HG03354 (cell line): ENCODE measurements around the gene JAK1.
"Not testable (repeated sequence)": the region's sequence is repeated elsewhere in the genome, so short reads cannot be mapped to it uniquely, and the experiment has no call there.

Experiments used
- ATAC-seq: cut with Tn5 transposase; IDR thresholded peaks from one replicate; pipeline ENCODE4 v1.9.1; 2021; ENCODE audit warnings: mild to moderate bottlenecking; ENCODE audit not compliant: unreplicated experiment, poor library complexity, severe bottlenecking

JAK1 gene

DNA sequence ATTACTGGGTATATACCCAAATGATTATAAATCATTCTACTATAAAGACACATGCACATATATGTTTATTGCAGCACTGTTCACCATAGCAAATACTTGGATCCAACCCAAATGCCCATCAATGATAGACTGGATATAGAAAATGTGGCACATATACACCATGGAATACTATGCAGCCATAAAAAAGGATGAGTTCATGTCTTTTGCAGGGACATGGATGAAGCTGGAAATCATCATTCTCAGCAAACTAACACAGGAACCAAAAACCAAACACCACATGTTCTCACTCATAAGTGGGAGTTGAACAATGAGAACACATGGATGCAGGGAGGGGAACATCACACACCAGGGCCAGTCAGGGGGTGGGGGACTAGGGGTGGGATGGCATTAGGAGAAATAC, 35.7 kb downstream of the JAK1 start:
- not testable (repeated sequence) for ATAC-seq

DNA sequence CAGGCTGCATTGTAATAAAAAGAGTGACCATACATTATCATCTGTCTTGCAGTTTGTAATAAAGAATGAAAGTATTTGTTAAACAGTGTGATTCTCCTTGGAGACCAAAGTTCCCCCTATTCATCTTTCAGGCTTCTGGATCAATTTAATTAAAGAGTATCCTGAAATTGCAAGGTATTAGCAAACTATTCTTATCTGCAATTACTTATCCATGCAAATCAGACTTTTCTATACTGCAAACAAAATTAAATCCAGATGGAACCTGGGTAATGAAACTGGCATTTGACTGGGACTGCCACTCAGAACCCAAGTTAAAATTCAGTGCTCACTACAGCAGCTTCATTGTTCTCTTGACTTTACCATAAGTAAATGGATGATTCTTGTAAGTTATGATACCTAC, 37.1 kb downstream of the JAK1 start:
- no peak for ATAC-seq

DNA sequence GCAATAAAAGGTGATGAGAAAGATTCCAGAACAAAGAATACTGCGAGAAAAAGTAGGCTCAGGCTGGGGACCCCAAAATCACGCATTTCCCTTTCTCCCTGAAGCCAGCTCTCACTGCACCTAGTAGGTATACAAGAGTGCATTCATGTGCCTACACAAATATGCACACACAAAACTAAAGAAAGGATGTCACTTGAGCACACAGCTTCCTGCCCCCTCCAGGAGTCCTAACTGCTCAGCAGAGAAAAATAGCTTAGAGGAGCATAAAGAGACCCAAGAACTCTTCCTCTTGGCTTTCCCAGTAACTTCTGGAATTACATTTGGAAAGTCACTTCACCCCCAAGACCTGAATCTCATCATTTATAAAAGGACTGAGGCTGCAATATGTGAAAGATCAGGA, 38.0 kb downstream of the JAK1 start:
- no peak for ATAC-seq

DNA sequence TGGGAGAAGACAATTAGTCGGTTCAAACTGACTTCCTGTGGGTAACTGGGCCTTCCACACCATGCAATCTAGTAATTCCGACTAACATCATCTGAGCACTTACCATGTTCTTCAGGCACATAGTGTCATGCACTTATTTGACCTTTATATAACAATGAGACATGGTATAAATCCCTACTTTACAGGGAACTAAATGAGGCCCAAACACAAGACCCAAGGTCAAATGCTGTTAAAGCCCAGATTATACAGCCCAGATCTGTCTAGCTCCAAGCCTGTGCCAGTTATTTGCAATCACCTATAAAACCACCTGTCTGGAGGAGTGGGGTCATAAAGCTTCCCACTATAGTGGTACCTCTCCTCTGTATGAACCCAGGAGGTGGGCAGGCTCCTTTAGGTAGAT, 40.8 kb downstream of the JAK1 start:
- no peak for ATAC-seq

DNA sequence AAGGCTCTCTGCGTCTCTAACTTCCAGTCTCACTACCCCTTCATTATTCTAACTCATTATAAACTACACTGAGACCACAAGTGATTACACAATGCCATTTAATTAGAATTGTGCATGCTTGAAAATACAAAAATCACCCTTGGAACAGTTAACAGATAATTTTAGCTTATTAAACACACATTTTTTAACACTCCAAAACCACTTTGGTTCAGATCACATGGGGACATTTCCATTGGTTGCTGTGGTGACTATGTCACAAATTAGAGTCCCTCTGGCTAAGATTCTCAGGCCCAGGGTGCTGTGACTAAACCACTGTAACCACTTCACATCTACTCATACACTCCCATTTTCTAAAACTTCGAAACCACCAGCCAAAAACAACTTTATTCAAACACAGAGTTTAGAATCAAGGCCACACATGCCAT, 43.0 kb downstream of the JAK1 start:
- no peak for ATAC-seq

DNA sequence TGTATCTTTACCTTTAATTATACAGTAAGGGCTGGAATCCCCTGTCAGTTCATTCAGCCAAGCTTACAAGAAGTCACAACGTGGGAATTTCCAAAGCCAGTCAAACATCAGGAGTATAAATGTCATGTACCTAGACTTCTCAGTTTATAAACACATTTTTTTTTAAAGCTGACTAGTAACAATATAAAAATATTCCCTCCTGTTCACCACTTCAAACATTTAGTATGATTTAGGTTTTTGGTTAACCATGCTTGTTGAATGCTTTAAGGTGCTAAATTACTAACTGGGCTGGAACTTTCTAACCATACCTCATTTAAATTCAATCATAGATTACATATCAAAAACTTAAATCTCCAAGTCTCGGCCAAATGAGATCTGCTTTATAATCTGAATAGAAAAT, 44.0 kb downstream of the JAK1 start:
- no peak for ATAC-seq

DNA sequence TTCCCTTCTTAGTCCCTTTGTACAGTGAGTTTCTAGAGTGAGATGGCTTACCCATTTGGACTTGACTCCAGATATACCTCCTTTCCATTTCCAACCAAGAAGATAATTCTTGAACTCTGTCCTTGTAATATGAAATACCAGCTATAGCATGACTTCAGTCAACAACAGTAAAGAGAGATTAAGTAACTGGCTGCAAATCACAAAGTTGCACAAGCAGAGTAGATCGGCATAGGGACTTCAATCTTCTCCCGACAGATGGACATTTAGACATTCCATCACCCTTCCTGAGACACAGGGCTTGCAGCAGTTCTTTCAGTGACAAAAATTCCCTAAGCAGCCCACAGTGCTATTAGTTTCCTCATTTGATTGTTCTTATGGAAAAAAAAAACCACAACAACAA, 44.6 kb downstream of the JAK1 start:
- no peak for ATAC-seq

DNA sequence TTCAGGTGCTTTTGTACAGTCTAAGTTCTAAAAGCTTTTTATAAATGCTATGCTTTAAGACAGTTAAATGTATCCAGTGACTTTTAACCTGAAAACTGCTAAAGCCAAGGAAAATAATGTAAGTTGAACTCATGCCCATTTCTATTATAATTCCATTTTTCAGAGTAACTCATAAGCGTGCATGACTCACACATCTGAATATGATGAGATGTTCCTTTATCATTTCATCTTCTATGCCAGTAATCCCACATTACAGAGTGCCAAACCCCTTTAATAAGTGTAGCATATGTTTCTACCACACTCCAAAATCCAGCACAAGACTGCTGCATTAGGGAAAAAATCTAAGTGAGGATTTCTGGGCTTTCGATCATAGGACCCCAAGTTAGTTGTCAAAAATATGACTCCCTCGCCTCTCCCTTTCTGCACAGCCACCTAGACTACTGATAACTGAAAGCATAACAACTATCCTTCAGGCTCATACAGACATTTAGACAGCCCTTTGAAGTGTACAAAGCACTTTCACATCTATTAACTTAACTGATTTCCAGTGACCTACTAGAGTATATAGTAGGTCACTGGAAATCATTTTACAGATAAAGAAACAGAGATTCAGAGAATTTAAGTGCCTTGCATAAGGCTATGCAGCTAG, 45.3 kb downstream of the JAK1 start:
- ATAC-seq = no peak

DNA sequence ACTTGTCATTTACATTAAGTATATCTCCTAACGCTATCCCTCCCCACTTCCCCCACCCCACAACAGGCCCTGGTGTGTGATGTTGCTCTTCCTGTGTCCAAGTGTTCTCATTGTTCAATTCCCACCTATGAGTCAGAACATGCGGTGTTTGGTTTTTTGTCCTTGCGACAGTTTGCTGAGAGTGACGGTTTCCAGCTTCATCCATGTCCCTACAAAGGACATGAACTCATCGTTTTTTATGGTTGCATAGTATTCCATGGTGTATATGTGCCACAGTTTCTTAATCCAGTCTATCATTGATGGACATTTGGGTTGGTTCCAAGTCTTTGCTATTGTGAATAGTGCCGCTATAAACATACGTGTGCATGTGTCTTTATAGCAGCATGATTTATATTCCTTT, 47.2 kb downstream of the JAK1 start:
- not testable (repeated sequence) for ATAC-seq

DNA sequence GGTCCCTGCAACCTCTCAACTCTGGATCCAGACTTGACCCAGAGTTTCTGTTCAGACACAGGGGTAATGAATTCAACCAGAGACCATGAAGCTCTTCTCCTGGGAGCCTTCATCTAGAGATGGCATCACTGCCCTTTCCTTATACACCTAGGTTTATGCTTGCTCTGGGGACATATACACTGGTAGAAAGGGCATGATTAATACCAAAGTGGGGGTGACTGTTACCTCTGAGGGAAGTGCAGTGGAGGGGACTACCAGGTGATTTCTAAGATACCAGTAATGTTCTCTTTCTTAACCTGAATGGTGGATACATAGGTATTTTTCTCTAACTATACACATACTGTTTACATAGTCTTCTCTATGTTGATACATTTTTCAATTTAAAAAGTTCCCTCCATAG, 48.4 kb downstream of the JAK1 start:
- ATAC-seq = no peak

DNA sequence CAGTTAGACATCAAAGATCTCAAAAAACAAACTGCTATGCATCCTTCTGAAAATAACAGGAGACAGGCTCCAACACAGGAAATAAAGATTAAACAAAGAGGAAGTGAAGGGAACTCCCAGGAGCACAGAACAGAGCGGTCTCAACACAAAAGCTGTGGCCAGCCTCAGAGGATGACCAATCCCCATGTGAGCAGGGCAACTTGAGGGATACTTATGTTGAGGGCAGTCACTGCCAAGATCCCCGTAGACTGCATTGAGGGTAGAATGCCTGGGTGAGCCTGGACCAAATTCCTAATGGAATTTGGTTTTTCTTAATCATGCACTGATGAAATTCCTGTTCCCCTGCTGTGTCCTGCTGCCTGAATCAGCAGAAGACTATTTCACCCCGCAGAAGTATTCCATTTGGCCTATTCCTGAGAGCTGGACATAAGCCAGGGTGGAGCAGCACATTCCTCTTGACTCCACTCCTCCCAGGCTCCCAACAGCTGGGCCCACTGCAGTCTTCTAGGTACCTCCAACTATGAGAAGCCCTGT, 49.0 kb downstream of the JAK1 start:
- ATAC-seq = no peak

DNA sequence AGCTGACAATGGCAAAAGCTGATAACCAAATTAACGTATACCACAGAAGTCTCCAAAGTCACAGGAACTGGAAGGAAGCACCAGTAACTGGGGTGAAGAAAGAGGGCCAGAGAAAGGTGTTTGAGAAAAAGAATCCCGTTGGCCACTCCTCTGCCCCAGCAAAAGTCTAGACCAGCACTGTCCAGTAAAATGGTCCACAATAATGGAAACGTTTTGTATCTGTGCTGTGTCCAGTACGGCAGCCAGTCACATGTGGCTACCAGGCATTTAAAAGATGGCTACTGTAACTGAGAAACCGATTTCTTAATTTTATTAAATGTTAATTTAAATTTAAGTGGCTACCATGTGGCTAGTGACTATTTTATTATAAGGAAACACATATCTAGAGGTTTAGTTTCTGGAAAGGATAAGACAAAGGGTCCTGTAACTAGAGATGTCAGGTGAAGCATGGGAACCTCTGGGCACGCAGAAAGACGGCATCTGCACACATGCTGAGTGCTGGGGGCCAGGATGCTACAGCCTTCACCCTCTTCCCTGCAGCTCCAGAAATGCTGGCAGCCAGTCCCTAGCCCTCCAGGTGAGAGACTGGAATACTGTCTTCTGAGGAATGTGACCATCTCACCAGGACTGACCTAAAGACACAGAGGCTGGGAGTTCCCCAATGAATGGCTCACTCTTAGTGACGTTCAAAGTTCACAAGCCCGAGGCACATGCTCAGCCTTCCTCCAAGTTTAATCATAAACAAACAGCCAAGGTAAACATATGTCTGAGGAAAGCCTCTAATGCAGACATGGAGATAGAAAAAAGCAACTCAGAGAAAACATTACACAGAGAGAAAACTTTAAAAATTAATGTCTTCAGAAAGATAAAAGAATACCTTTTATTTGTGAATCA, 50.7 kb downstream of the JAK1 start:
- no peak for ATAC-seq

DNA sequence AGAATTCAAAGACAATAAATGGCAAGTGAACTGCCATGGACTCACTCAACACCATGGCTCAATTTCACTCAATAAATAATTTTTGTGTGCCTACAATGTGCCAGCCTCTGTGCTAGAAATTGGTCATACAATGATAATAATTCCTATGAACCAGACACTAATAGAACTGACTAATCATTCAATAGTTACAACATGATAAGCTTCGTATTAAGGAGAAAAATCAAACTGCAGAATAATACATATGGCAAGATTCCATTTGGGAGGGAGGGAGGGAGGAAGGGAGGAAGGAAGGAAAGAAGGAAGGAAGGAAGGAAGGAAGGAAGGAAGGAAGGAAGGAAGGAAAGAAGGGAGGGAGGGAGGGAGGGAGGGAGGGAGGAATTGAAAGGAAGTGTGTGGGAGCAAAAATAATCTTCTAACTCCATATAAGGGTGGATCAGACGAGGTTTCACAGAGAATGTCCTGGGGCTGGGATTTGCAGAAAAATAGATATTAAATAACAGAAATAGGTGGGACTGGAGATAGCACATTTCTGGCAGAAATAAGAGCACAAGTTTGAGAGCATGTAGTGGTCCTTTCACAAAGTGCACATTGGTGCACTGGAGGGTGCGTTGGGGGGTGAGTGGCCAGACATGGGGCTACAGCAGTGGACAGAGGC, 52.9 kb downstream of the JAK1 start:
- ATAC-seq = no peak

DNA sequence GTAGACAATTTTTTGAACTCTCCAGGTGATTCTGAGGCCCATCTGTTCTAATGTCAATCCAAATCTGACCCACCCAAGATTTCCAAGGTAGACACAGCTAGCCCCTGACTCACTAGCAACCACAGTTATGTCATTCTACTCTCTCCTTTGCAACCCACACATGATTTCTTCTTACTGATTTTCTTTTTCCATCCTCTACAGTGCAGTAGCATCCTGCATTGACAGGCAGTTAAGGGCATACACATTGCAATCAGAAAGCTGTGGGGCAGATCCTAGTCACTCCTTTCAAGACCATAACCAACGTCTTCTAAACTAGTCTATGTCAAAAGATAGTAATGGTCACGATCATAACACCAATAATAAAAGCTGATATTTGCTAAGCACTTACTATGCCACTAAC, 54.2 kb downstream of the JAK1 start:
- ATAC-seq = no peak

DNA sequence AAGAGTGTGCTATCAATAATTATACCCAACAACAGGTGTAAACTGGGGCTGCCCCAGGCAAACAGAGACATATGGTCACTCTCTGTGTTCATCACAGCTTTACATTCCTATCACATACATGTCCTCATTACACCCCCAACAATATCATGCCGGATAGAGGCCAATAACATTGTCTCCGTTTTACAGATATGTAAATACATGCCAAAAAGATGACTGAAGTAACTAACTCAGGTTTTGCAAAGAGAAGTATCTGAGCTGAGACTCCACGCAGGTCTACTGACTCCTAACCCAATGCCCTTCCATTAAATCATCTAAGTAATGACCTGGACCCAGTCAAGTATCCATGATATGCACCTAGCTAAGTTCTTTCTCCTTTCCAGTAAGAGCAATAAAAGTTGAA, 55.0 kb downstream of the JAK1 start:
- ATAC-seq = no peak

DNA sequence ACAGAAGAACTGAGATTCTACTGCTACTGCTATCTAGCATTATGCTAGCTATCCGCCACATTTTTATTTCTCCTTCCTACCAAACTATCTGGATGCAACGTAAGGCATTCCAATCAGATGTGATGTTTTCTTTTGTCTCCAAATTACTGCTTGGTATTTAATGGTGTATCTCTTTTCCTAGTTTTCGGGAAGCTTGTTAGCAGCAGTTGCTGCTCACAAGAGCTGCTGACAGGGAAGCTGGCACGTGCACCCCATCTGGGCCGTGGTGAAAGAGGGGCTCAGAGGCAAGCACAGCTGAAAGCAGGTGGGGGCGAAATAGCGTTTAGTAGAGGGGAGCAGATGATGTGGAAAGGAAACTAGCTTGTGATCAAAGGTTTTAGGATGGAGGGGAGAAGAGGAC, 57.3 kb downstream of the JAK1 start:
- ATAC-seq = no peak

DNA sequence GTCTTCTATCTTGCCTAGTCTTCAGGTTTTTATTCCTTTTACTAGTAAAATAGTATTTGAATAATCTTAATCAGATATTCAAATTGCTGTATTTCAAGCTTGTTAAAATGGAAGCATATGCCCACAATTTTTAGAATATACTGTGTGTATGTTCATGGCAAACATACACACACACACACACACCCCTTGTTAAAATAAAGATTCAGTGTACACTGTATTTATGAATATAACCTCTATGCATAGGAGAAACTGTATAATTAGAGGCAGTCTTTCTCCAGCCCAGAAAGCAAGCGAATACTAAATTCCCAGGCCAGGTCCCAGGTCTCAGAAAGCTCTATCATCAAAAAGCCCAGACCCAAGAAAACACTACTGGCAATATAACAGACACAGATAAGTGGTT, 57.8 kb downstream of the JAK1 start:
- no peak for ATAC-seq

DNA sequence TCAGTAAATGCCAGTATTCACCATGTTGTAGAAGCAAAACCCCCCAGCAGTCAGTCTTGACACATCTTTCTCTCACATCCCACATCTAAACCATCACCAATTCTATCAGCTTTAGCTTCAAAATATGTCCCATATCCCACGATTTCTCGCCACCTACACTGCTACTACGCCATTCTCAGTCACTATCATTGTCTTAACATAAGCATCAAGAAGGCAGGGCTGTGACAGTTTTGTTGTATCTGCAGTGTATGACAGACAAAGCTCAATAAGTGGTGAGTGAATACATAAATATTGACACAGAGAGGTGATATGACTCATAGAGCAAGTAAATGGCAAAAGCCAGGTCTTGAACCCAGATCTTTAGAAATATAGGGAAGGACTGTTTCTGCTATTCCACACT, 59.9 kb downstream of the JAK1 start:
- no peak for ATAC-seq

DNA sequence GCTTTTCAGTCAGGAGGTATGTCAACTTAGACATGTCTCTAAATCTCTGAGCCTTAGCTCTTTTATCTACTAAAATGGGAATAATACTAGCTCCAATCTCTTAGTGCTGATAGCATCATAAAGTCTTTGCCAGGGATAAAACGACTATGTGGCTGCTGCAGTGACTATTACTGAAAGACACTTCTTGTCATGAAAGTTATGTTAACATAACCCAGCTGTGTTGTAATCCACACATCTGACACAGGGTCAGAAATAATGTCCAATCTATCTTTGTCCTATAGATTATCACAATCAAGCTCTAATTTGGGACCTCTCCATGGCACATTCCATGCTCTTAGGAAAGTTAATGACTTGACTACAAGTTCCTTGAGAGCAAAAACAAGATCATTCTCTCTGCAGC, 62.8 kb downstream of the JAK1 start:
- ATAC-seq = no peak

DNA sequence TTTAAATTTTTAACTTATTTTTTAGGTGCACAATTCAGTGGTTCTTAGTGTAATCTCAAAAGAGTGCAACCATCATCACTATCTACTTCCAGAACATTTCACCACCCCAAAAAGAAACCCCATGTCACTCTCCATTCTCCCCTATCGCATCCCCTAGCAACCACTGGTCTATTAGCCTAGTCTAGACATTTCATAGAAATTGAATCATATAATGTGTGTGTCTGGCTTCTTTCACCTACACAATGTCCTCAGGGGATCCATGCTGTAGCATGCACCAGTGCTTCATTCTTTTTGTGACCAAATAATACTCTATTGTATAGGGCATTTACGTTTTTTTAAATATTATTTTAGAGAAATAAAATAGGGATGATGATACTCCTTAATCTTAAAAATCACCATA, 64.7 kb downstream of the JAK1 start:
- ATAC-seq = no peak

DNA sequence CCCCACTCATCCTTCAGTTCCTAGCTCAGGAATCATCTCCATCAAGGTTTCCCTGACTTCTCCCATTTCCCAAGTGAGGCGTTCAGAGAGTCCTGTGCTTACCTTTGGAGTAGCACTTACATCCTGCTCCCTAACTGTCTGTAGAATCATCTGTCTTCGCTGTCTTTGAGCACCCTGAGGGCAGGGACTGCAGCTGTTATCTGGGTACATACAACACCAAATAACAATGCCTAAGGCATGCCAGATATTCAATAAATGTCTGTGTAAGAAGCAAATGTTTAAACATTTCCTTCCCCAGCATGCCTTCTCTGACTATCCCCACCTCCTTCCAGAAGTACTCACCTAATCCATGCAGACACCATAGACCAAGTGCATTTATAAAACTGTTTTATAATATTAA, 65.4 kb downstream of the JAK1 start:
- no peak for ATAC-seq
